ENCODE measurements around the gene LNX2. TPM values are rescaled to one million over a fixed set of nuclear protein-coding genes. Genes with fewer than 3 reads are reported as not detected.

The LNX2 gene
- total RNA-seq, 8 experiments from 2014 or later, result 3.2 to 7.6 (median 5.7) TPM

DNA sequence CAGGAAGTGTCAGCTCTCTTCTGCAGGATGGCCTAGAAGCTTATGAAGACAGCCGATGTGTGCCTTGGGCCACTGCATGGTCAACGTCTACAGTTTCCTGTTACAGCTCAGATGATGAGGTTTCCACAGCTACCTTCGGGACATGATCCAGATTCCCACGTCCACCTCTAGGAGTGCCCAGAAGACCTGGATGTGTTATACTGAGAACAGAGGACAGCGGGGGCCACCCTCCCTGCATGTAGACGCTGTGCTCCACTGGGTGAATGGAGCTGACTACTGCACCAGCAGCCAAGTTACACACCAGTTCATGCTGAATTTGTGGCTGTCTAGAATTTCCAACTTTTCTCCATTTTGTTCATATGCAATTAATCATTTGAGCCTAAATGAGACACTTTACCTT lies 91.4 kb downstream of the LNX2 start:
- Histone ChIP-seq H3K4me1 (replicated peaks in 1 of 2) (peaks cover 0 to 3% of the 10 kb centered on the region in 2 donors), H3K4me3 (no peak overlapping the region), H3K27ac (no peak overlapping the region)
- in situ Hi-C loops (cut with MboI; ENCODE audit: low pct_unique_long_range_greater_than_20kb in 2 of 9, low sequenced_read_pairs in 9 of 9, unreplicated experiment in 9 of 9), result no loop called here
- no peak for ATAC-seq (replicated peaks in 6 of 8)
- WGBS, 10 experiments, result 75 to 91% (median 76%) methylated on average over 2 to 4 of the region's 6 CpGs; no CpG with 5 or more reads in 7 of the 10 experiments

DNA sequence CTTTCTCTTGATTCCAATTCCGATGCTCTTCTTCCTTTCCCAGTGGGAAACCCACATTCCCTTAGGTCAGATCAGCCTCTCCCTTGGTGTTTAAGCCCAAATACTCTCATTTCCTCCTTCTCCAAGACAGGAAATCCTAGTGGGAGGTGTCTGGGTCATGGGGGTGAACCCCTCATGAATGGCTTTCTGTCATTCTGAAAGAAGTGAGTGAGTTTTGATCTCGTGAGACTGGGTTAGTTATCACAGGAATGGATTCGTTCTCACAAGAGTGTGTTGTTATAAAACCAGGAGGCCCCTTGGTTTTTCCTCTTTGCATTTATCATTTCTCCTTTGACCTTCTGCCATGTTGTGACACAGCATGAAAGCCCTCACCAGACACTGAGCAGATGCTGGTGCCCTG lies 93.8 kb downstream of the LNX2 start:
- ATAC-seq (replicated peaks in 6 of 8), result no peak
- Histone ChIP-seq H3K27ac (no peak overlapping the region), H3K4me1 (replicated peaks in 1 of 2) (peaks cover 0 to 3% of the 10 kb centered on the region in 2 donors), H3K4me3 (no peak overlapping the region)
- 20 to 90% (median 71%) methylated on average over 1 to 2 of the region's 3 CpGs; no CpG with 5 or more reads in 2 of the 10 experiments for WGBS, 10 experiments
- in situ Hi-C loops (cut with MboI; ENCODE audit: low pct_unique_long_range_greater_than_20kb in 2 of 9, low sequenced_read_pairs in 9 of 9, unreplicated experiment in 9 of 9), result no loop called here

DNA sequence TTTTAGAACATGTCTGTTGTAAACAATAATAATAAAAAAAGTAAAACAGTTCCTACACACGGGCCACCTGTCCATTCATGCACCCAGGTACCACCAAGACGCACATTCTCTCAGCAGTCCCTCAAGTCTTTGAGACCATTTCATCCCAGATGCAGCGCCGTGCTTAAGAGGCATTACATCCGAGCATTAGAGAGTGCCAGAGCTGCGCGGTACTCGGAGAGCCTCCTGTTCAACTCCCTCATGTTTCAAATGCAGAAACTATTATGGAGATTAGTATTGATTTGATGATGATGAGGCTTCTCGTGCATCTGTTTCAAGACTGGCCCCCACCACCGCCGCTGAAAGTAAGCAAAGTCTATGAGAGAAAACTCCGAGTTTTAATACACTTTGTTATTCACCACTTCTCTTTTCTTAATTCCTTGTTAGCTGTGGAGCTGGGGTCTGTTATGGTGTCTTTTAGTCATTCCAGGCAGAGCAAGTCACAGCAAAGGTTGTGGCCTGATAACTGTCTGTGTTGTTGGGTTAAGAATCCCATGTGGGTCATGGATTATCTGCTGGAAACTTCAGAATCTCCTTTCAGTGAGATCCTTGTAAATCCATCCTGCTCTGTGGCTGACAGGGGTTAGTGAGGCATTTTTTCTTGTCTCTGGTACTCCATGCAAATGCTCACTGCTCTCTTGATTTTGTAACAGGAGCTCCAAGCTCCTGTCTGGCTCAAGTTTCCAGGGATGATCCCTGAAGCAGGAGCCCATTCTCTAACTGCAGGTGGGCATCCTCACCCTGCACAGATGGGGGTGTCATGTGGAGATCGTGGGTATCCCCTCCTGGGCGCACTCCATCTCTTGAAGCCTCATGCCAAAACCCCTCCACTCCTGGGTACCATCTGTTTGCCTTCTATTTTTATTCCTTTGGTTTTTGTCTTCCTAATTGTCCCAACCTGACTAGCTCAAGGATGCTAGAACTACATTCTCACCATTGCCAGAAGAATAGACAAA lies 95.1 kb downstream of the LNX2 start:
- in situ Hi-C loops (cut with MboI; ENCODE audit: low pct_unique_long_range_greater_than_20kb in 2 of 9, low sequenced_read_pairs in 9 of 9, unreplicated experiment in 9 of 9), result no loop called here
- Histone ChIP-seq H3K4me3 (no peak overlapping the region), H3K4me1 (replicated peaks in 1 of 2) (peaks cover 0 to 3% of the 10 kb centered on the region in 2 donors), H3K27ac (no peak overlapping the region)
- ATAC-seq (replicated peaks in 6 of 8), result peak in 2 of 8 experiments; percentile 24 to 33
- WGBS, 10 experiments, result 35 to 86% (median 69%) methylated on average over 2 to 9 of the region's 14 CpGs; no CpG with 5 or more reads in 3 of the 10 experiments

DNA sequence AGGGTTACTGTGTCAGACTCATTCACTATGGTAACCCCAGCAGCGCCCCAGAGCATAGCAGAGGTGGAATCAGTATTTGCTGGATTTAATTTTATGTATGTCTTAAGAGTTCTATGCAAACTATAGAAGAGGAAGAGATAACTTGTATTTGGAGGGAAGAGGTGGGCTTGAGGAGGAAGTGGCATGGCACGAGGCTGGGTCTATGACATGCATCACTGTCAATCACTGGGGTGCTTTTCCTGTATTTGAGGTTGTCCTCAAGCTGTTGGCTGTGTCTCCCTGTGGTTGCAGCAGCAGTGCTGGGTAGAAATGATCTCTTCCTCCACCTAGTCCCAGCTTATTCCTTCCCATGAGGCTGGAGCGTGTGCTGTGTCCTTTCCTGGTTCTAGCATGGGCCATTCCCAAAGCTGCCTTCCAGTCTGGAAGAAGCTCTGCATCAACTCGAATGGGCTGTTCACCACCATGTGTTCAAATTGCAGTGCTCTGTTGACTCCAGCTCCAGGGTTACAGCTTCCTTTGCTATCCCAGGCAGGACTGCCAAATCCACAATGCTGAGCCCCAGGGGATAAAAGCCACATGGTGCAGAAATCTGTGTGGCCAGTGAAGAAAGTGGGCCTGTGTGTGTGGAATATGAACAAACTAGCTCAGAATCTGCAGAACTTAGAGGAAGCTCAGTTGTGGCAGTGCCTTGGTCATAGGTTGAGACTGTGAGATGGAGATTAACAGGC lies 96.8 kb downstream of the LNX2 start:
- peak in 2 of 8 experiments; percentile 24 to 67 for ATAC-seq (replicated peaks in 6 of 8)
- H3K4me3 ChIP-seq, result no peak overlapping the region
- no peak overlapping the region for H3K27ac ChIP-seq
- WGBS, 10 experiments, result 55 to 100% (median 80%) methylated on average over 1 to 3 of the region's 4 CpGs; no CpG with 5 or more reads in 2 of the 10 experiments
- in situ Hi-C loops (cut with MboI; ENCODE audit: low pct_unique_long_range_greater_than_20kb in 2 of 9, low sequenced_read_pairs in 9 of 9, unreplicated experiment in 9 of 9), result no loop called here
- peaks cover 0 to 3% of the 10 kb centered on the region in 2 donors for H3K4me1 ChIP-seq (replicated peaks in 1 of 2)

DNA sequence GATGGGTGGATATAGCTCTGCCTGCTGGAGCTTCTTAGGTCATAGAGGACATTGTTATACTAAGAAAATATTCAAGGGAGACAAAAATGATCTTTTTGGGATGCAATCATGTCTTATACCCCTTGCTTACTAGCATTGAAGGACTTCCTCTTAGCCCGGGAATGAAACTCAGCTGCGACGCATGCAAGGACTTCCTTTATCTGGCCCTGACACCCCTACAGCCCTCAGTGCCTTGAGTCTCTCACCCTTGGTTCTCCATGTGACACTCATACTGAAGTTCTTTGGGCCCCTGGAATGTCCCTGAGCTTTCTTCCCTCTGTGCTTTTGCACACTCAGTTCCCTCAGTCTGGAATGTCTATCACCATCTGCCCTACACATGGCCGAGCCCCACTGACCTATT lies 97.5 kb downstream of the LNX2 start:
- Histone ChIP-seq H3K4me3 (no peak overlapping the region), H3K4me1 (replicated peaks in 1 of 2) (peaks cover 0 to 3% of the 10 kb centered on the region in 2 donors), H3K27ac (no peak overlapping the region)
- WGBS, 10 experiments, result 43 to 100% (median 54%) methylated on average over 1 to 4 of the region's 4 CpGs; no CpG with 5 or more reads in 5 of the 10 experiments
- in situ Hi-C loops (cut with MboI; ENCODE audit: low pct_unique_long_range_greater_than_20kb in 2 of 9, low sequenced_read_pairs in 9 of 9, unreplicated experiment in 9 of 9), result no loop called here
- no peak for ATAC-seq (replicated peaks in 6 of 8)

DNA sequence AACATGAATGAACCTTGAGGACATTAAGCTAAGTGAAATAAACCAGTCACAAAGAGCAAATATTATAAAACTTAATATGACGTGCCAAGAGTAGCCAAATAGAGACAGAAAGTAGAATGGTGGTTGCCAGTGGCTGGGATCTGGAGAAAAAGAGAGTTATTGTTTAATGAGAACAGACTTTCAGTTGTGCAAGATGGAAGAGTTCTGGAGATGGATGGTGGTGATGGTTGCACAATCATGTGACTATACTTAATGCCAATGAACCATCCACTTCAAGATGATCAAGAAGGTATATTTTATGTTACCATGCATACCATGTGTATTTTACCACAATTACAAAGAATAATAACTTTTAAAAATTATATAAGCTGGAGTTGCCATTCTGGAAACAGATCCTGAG lies 104.2 kb downstream of the LNX2 start:
- WGBS, 10 experiments, result 25 to 100% (median 67%) methylated on average over 1 of the region's 1 CpG; no CpG with 5 or more reads in 2 of the 10 experiments
- no peaks in the 10 kb centered on the region for H3K4me1 ChIP-seq (replicated peaks in 1 of 2)
- no peak for ATAC-seq (replicated peaks in 6 of 8)
- in situ Hi-C loops (cut with MboI; ENCODE audit: low pct_unique_long_range_greater_than_20kb in 2 of 9, low sequenced_read_pairs in 9 of 9, unreplicated experiment in 9 of 9), result no loop called here
- no peak overlapping the region for H3K27ac ChIP-seq
- no peak overlapping the region for H3K4me3 ChIP-seq

DNA sequence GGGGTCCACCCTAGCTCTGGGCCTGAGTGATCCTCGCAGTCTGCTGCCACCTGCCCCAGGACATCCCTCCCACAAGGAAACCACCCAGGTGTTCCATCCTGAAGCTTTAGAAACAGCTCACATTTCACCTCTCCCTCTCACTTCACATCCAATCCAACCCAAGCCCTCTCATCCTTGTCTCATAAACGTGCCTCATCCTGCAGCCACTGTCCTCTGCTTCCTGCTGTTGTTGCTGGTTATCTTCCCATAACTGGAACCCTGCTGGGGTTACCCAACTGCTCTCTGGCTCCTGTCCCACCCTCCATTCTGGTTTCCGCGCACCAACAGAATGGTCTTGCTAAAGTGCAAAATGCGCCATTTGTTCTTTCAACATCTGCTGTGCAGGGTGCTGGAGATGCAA lies 110.2 kb downstream of the LNX2 start:
- in situ Hi-C loops (cut with MboI; ENCODE audit: low pct_unique_long_range_greater_than_20kb in 2 of 9, low sequenced_read_pairs in 9 of 9, unreplicated experiment in 9 of 9), result no loop called here
- no peak overlapping the region for H3K4me3 ChIP-seq
- 0 to 100% (median 52%) methylated on average over 1 to 4 of the region's 5 CpGs; no CpG with 5 or more reads in 2 of the 10 experiments for WGBS, 10 experiments
- H3K4me1 ChIP-seq (replicated peaks in 1 of 2), result peaks cover 3 to 15% of the 10 kb centered on the region in 2 donors
- no peak for ATAC-seq (replicated peaks in 6 of 8)
- H3K27ac ChIP-seq, result no peak overlapping the region

DNA sequence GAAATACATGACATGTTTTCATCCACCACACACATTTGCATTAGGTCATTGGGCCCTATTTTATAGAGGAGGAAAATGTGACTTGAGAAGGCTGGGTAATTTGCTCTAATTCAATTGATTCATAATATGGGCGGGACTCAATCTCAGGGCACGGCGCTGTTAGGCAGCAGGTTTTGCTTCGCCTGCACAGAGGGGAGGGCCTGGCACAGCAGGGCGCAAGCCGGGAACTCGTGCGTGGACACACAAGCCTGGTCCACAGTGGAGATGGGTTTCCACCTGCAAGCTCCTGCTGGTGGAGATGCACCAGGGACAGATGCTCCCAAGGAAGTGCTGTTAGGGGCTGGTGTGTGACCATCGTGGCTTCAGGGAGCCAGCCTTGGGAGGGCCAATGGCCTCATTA lies 111.5 kb downstream of the LNX2 start:
- Histone ChIP-seq H3K27ac (no peak overlapping the region), H3K4me1 (replicated peaks in 1 of 2) (peaks cover 13 to 27% of the 10 kb centered on the region in 2 donors), H3K4me3 (no peak overlapping the region)
- ATAC-seq (replicated peaks in 6 of 8), result no peak
- WGBS, 10 experiments, result 78 to 100% (median 97%) methylated on average over 1 to 5 of the region's 9 CpGs; no CpG with 5 or more reads in 7 of the 10 experiments
- in situ Hi-C loops (cut with MboI; ENCODE audit: low pct_unique_long_range_greater_than_20kb in 2 of 9, low sequenced_read_pairs in 9 of 9, unreplicated experiment in 9 of 9), result no loop called here

DNA sequence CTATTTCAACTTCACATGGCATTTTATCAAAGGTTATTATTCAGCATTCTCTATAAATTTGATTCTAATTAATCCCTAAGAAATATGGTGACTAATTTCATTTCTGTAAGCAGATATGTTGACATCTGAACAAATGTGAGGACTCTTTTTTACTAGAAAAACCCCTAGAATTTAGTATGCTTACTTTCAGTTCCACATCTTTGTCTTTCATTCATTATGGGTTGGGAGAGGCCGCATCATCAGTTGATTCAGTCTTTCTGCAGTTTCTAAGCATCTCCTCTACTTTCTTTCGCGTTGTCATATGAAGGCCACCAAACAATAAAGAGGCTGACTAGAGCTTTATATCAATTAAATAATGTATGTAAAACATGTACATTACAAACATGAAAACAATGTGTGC lies 114.5 kb downstream of the LNX2 start:
- no peak for ATAC-seq (replicated peaks in 6 of 8)
- in situ Hi-C loops (cut with MboI; ENCODE audit: low pct_unique_long_range_greater_than_20kb in 2 of 9, low sequenced_read_pairs in 9 of 9, unreplicated experiment in 9 of 9), result no loop called here
- 66 to 100% (median 94%) methylated on average over 1 to 3 of the region's 3 CpGs; no CpG with 5 or more reads in 1 of the 10 experiments for WGBS, 10 experiments
- H3K4me1 ChIP-seq (replicated peaks in 1 of 2), result peaks cover 15 to 28% of the 10 kb centered on the region in 2 donors
- no peak overlapping the region for H3K27ac ChIP-seq
- H3K4me3 ChIP-seq, result no peak overlapping the region

DNA sequence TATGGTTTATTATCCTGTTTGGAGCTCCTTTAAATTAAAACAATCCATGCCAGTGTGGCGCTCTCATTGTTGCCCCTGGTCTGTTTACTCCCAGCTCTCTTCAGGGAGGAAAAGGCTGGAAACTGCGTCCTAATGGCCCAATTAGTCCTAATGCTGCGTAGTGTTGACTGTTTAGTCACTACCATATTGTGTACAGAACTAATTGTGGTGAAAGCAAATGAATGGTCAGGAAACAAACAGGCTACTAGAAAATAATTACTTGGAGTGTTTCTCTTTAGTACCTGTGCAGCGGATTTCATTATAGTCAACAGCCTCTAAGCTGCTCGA lies 115.5 kb downstream of the LNX2 start:
- H3K4me1 ChIP-seq (replicated peaks in 1 of 2), result peaks cover 15 to 28% of the 10 kb centered on the region in 2 donors
- ATAC-seq (replicated peaks in 6 of 8), result peak in 3 of 8 experiments; percentile 12 to 56 (median 46)
- no peak overlapping the region for H3K27ac ChIP-seq
- H3K4me3 ChIP-seq, result no peak overlapping the region
- 40 to 100% (median 92%) methylated on average over 1 to 5 of the region's 5 CpGs for WGBS, 10 experiments
- in situ Hi-C loops (cut with MboI; ENCODE audit: low pct_unique_long_range_greater_than_20kb in 2 of 9, low sequenced_read_pairs in 9 of 9, unreplicated experiment in 9 of 9), result no loop called here

DNA sequence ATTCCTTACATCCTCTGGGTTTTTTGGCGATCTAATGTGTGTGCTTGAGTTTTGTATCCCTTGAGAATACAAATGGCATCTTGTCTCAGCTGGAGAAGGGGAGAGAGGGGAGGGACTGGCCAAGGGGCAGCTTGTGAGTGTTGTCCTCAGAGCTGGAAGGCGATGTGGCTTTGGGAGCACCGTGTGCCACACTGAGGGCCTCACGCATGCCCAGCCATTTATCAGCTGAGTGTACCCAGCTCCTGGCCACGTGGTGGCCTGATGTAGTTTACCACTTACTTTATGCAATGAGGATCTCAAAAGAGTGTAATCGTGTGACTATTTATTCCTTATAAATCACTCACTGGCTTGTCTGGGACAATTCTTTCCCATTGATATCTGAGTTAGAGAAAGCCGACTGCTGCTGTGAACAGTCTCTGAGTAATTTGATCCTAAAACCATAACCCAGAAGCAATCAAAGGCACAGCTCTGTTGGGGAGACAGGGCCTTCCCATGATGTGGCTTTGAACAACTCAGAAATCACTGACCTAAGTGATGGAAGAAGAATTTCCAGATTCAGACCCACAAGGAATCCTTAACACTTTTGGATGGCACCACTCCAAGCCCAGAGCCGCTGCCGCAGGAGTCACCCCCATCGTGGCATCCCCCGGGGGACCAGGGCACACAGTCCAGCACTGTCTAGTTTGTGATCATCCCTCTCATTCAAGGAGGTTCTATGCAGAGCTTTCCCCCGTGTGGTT lies 116.0 kb downstream of the LNX2 start:
- in situ Hi-C loops (cut with MboI; ENCODE audit: low pct_unique_long_range_greater_than_20kb in 2 of 9, low sequenced_read_pairs in 9 of 9, unreplicated experiment in 9 of 9), result no loop called here

DNA sequence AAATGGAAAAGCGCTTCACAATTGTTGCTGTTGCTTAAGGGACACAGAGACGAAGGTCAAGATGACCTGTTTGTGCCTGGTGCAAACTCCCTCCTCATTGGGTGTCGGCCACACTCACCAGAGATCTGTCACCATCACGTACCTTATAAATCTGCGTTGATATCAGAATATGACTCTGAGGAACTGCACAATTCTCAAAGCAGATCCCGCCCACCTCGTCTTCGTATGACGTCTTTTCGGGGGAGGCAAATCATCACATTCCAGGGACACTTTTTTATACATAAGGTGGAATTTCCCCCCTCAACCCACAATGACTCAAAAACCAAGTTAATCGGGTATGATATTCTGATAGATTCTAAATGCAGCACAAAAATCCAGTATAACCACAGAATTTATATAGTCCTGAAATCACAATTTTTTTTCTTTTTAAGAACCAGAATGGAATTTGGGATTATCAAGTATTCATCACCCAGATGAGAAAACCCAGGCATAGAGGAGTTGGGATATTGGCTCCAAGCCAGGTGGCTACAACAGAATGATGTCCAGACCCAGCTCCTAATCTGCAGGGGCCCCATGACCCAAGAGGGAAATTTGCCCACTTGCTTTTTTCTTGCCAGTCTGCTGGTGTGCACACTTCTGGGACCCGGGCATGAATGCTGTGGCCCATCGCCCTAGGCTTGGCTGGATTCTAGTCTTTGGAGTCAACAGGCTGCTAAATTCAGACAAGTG lies 119.4 kb downstream of the LNX2 start:
- H3K27ac ChIP-seq, result no peak overlapping the region
- no peak for ATAC-seq (replicated peaks in 6 of 8)
- in situ Hi-C loops (cut with MboI; ENCODE audit: low pct_unique_long_range_greater_than_20kb in 2 of 9, low sequenced_read_pairs in 9 of 9, unreplicated experiment in 9 of 9), result no loop called here
- WGBS, 10 experiments, result 63 to 100% (median 90%) methylated on average over 3 to 11 of the region's 13 CpGs; no CpG with 5 or more reads in 1 of the 10 experiments
- no peak overlapping the region for H3K4me3 ChIP-seq
- peaks cover 23 to 32% of the 10 kb centered on the region in 2 donors for H3K4me1 ChIP-seq (replicated peaks in 1 of 2)

More for the DNA sequence above, 116.0 kb downstream of the LNX2 start:
- WGBS, 10 experiments, result 20 to 80% (median 43%) methylated on average over 1 to 6 of the region's 12 CpGs; no CpG with 5 or more reads in 2 of the 10 experiments
- Histone ChIP-seq H3K4me3 (no peak overlapping the region), H3K4me1 (replicated peaks in 1 of 2) (peaks cover 15 to 28% of the 10 kb centered on the region in 2 donors), H3K27ac (no peak overlapping the region)
- peak in 5 of 8 experiments; percentile 65 to 73 (median 70) for ATAC-seq (replicated peaks in 6 of 8)
